Stimulated activated CD4-positive, alpha-beta T cell treated with anti-CD3 and anti-CD28 coated beads, Interleukin-2, amount 100 ng/mL, for 24 hours (primary cell): Measurements from ENCODE around the gene PIEZO2.

ENCODE experiments used
- DNase-seq, 2 donors: peaks; one replicate each; pipeline ENCODE4 v3.0.0-alpha.2; 2020

PIEZO2 gene

DNA sequence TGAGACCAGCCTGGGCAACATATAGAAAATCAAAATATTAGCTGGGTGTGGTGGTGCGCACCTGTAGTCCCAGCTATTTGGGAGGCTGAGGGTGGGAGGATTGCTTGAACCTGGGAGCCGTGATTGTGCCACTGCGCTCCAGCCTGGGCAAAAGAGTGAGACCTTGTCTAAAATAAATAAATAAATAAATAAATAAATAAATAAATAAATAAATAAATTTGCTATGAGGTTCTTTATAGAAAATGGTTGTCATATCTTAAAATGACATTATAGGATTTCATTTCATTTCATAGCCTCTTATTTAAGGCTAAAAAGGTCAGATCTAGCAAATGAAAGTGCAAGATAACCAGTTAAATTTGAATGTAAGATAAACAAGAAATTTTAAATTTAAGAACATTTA, 430.6 kb downstream of the PIEZO2 start:
- DNase-seq, result no peak

DNA sequence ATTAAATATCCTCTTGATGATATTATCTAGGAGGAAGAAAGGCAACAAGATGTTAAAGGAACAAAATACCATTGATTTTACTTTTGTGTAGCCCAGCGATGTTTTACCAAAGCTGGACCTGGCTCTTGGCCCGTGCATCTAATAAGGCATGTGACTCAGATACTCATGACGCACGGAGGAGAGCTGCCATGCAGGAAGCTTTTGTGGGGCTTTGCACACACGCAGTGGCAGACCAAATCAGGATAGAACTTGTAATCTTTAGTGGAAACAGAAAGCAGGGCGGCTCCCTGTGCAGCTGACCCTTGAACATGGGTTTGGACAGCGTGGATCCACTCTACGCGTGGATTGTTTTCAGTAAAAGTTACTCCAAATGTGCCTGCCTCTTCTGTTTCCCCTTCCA, 433.6 kb downstream of the PIEZO2 start:
- DNase-seq, result no peak

DNA sequence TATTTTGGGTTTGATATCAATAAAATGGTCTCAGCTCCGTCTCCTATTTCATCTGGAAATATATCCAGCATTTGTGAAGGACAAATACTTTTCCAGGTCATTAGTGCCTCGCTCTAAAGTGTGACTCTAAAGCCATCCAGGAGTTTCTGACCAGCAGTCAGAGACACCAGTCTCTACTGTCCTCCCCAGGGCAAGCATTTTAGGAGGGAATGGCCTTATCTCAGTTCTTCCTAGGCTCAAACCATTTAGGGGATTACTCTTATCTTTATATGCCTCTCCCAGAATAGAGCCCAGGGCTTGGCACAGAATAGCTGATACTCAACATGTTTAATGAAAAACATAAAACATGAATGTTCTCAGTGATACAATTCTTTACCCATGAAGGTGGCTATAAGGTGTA, 436.0 kb downstream of the PIEZO2 start:
- no peak for DNase-seq

DNA sequence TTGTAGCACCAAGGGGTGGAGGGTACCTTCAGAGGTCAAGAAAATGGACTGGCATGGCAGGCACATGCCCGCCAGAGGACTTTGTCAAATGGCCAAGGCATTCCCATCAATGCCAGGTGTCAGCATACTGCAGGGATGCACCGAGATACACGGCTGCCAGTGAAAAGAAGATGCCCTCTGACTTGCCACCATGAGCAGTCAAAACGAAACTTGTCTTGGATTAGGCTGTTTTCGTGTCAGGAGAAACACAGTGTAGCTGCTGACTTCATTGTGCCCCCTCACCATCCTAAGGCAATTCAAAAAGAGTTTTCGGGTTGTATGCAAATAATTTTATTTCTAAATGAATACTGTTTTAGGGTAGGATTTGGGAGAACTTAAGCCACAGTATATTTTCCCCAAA, 442.1 kb downstream of the PIEZO2 start:
- DNase-seq, result no peak

DNA sequence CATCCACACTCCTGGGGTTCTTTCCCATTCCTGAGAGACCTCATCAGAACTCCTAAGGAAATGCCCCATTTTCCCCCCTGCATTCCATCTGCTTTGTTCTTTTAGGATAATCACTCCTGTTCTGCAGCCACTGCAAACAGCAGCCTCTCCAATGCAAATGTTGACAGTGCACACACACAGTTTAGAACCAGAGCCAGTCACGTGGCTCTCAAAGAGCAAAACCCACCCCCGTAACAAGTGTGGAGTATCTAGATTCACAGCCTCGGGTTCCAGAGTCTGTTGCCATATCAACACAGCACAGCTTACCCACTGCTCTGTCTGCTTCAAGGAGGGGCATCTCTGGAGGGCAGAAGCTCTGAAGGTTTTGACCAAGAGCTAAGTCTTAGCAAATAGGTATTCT, 443.6 kb downstream of the PIEZO2 start:
- DNase-seq, result no peak

DNA sequence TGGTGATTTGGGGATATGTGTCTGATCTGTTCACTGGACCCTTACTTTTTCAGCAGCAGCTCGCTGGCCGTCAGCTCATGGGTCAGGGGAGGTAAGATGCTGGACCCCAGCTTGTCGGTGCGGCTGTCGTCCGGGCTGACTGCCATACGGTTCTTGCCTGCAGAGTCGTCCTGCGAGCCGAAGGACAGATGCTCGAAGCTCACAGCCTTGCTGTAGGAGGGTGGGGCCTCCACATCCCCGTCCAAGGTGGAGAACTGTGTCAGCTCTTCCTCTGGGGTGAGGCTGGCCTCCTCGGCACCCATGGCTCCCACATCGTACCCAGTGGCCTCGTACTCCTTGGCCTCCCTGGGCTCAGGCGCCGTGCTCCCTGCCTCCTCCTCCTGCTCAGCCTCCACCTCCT, 444.1 kb downstream of the PIEZO2 start:
- no peak for DNase-seq

DNA sequence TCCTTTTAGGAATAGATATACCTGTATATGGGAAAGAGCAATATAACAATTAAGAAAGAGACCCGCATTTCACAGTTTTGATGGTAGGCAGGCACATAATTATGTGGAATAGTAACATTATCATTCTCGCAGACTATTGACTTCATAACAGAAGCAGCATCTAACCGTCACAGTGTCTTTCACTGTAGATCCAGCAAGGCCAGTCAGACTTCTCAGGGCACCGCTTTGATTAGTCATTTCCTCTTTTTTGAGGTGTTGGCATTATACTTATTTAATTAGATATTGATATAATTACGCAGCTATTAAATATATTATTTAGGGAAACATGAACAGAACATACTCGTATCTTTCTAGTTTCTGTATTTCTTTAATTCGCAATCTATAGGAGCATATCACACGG, 447.2 kb downstream of the PIEZO2 start:
- no peak for DNase-seq

DNA sequence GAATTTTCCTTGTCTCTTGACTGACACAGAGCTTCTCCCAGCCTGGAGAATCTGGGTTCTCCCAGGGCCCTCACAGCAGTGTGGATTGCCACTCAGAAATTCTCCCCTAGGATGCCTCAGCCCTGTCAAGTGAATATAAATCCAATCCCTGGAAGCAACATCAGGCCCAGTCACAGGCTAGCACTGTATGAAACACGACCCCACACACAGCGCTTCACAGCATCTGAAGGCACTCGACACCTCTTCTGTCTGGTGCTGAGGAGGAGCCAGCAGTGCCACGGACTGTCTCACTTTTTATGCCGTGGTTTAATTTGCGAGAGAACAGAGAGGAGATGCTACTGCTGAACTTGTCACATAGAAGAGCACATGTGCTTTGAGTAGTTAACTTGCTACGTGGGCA, 459.0 kb downstream of the PIEZO2 start:
- no peak for DNase-seq

DNA sequence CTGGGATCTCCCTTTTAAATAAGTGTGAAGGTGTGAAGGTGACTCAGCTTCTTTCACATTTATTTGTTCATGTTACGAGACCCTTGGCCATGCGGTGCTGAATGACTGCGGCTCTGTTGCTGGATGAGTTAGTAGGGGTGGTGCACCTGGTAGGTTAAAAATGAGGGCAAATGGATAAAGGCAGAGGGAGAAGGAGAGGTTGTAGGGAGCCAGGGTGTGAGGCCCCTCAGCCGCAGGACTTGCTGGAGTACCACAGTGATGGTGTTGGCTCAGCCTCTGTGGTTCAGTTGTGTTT, 459.4 kb downstream of the PIEZO2 start:
- DNase-seq, result no peak

DNA sequence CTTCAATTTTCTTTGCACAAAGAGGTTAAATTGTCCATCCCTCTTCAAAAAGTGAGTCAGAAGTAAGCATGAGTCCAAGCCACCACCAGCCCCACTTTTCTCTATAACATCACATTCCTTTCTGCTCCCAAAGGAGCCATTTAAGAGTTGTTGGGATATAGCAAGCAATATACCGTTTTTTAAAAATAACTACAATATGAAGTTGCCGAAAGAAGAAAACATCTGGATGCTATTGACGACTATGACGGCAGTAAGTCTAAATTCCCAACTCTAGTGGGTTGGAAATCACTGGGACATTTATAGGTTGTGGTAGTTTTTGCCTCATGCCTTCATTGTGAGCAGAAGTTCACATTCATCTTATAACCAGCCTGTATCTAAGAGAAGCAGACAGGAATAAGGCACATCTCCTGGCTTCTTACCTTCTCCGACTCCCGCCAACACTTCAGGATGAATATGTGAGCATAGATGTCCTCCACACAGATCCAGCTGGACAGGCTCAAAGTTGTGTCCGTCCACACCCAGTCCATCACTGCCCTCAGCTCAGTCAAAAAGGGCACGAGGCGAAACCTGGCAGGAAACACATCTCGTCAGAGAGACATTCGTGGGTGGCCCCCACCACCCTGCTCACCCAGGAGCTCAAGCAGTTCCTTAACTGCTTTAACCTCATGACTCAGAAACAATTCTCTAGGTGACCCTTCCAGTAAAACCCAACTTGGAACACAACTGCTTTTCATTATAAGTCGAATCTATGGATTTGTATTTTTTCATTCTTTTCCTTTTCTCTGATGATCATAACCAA, 459.9 kb downstream of the PIEZO2 start:
- DNase-seq, result no peak

DNA sequence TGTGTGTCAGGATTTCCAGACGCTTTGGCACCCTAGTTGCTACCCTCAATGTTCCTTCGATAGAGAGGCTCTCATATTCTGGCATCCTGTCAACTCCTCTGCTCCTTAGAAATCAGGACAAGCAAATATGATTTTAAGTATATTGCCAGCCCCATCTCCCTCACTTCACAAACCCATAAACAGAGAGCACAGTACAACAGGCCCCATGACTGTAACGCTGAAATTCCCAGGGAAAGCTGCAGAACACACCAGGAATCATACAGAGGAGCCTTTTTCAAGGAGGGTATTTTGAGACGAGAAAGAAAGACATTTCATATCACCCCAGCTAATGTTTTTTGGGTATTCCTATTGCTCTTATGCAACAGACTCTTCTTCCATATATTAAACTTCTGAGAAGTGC, 460.6 kb downstream of the PIEZO2 start:
- no peak for DNase-seq

DNA sequence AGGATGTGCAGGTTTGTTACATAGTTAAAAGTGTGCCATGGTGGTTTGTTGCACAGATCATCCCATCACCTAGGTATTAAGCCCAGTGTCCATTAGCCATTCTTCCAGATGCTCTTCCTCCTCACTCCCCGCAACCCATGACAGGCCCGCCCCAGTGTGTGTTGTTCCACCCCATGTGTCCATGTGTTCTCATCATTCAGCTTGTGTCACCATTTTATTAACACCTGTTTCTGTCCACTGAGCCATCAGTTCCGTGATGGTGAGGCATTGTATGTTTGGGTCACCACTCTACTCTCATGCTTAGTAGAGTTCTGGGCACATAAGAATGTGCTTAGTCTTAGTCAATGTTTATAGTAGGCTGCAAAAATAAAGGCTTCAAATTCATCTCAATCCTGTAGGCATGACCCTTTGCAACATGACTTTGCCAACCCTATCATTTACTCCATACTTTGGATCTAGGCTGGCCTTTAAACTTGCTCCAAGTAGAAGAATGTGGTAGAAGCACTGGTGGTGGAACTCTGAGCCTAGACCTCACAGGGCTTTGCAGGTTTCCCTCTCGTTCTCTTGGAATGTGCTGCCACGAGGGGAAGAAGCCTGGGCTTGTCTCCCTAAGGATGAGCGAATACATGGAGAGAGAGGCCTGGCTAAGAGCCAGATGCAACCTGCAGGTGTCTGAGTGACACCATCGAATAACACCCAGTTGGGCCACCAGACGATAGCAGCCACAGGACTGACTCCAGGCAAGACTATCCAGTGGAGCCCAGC, 462.0 kb downstream of the PIEZO2 start:
- no peak for DNase-seq

DNA sequence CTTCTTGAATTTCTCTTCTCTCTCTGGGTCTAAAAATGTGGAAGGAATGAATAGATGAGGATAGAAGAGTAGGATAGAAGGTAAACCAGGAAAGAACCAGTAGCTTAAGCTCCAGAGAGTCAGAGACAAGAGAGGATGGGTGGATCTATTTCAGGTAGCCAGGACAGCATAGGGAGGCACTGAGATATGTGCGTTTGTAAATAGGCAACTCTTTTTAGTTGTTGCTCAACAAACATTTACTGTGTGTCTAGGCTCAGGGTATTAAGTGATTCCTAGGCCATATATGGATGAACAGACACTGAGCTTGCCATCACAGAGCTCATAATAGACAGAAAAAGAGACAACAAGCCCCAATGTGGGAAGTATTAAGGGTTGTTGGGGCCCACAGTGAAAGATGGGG, 463.1 kb downstream of the PIEZO2 start:
- DNase-seq, result no peak

DNA sequence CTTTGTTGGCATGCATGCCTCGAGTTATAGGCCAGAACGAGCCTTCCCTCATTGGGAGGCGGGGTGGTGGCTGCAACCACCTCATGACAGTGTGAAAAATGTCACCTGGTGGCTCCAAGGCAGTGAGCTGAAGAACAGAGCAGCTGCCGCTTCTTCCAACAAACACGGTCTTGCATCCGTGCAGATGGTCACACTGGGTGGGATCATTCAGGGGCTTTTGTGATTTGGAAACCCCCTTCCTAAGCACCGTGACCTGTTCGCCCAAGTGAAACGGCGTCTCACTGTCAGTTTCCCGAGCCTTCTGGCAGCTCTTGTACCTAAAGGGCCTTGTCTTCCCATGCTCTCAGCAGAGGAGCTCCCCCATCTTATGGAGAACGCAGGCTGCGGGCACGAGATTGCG, 463.9 kb downstream of the PIEZO2 start:
- DNase-seq, result no peak

DNA sequence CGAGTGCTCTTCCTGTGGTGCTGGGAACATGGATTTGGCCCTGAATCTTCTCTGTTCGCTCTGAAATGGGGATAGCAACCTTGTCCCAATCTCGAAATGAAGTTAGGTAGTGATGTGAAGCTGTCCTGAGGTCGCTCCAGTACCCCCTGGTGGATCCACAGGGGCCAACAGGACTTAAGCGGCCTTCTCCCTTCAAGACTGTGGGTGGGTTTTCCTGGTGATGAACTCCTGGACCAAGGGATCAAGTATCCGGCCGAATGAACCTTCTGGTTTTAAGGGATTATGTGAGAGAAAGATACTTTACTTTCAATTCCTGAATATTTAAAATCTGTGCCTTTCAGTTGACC, 467.0 kb downstream of the PIEZO2 start:
- DNase-seq, result no peak

DNA sequence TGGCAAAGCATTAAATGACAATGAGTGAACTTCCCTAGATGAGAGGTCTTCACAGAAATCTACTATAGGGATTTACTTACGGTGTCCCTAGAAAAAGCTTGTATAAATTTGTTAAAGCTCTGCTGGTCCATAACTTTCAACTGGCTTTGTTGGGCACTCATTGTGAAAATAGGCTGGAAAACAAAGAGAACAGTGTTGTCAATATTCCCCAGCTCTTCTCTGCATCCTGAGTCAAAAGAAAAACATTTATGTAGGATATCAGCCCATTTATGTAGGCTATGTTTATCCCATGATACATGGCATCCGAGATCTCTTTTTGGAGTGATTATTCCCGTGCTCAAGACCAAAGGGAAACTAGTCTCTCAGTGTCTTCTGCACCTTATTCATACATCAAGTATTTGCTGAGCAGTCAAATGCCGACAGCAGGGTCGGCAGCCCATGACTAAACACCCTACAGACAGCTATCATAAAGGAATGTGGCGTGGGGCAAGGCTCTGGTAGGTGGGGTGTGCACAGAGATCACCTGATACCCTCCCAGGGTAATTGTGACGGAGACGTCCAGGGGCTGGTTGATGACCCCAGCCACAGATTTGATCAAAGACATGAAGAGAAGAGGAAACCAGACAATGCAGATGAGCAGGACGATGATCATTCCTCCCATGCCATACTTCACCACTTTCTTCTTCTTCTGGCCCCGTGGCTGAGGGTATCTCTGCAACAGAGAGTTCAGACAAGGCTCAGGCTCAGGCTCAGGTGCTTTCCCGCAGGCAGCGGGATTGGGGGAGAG, 467.6 kb downstream of the PIEZO2 start:
- DNase-seq, result no peak

DNA sequence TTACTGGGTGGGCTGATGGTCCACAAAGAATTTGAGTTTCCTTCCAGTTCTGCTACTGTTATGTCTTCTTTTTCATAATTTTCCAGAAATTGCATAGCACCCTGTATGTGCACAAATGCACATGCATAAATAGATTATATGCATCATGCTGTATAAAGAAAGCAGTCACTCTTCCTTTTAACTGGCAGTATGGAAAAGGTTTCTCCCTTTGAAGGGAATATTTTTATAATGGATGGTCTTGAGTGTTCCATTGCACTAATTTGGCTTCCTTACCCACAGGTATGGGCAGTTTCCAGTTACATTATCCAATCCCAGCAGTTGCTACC, 469.1 kb downstream of the PIEZO2 start:
- DNase-seq, result no peak

DNA sequence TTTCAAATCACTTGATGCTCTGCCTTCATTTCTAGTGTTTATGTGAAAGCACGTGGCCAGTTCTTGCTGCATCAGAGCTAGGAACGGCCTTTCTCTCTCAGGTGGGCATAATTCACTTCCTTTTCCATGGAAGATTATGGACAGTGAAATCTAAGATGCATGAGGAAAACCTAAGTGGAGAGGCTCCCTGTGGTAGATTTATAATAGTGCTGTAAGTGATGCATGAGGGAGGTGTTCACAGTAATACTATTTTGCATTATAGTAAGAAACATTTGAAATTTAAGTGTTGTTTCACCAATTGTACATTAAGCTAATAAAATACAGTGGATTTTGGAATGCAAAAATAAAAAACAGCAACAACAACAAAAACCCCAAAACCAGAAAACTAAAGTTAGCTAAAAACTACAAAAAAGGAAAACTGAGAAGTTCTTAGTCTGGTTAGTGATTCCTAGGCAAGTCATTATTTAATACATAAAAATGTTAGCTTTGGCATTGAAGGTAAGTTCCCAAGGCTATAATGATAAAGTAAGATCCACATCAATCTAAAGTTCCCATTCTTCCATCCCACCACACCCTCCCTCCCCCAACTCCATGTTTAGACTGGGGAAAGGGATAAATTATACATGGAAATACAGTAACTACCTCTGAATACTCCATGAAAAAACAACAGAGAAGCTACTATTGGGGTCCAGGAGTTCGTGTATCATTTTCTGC, 469.7 kb downstream of the PIEZO2 start:
- DNase-seq, result no peak

DNA sequence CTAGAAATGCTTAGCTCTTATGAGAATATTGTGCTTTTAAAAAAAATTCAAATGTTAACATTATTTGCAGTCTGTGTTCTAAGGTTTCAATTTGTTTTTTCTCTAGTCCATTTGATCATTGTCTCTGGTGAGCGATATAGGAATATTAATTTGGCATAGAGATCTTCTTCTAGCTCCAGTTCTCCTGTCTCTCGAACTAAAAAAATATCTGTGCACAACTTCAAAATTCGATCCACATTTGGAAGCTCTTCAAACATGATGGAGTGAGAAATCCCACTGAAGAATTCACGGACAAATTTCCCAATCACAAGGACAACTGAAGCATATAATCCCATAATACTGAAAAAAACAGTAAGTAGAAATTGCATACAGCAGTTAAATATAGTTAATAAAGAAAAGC, 477.9 kb downstream of the PIEZO2 start:
- no peak for DNase-seq

DNA sequence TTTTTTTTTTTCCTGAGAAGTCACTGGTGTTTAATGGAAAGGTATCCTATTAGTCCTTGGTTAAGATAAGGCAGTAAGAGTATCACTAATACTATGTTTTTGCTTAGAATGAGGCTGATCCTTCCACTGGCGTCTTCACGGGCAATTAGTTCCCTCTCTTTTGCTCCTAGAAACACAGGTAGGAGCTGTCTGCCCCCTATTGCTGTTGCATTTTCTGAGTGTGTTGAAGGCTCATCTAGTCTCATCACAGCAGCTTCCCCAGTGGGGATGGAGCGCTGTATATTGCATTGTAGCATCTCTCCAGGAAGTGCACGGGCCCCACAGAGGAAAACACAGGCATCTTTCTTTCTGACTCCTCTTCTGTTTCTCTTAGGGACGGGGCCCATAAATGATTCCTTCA, 478.5 kb downstream of the PIEZO2 start:
- DNase-seq, result no peak

DNA sequence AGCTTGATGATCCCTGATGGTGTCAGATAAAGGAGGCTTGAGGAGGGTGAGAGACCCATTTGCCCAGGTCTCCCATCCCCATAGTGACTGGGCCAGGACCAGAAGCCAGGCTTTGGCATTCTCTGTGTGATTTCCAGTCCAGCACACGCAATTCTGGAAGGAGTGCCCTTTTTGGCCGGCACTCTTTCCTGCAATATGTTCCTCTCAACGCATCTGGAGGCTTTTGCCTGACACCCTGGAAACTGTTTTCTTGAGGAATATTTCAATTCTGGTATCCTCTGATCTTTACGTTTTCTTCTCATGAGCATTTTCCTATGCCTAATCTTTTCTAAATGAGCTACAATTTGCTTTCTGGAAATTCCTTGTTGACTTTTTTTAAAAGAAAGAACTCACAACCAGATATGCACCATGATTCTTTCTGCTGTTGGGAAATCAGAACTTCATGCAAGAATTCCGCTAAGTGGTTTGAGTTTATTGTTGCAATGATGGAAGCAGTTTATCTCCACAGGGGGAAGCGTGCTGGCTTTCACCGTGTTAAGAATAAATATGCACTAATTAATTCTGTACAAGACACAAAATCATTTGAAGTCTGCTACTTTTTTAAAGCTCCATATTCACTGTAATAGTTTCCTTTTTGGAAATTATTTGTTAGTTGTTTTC, 479.8 kb downstream of the PIEZO2 start:
- no peak for DNase-seq

DNA sequence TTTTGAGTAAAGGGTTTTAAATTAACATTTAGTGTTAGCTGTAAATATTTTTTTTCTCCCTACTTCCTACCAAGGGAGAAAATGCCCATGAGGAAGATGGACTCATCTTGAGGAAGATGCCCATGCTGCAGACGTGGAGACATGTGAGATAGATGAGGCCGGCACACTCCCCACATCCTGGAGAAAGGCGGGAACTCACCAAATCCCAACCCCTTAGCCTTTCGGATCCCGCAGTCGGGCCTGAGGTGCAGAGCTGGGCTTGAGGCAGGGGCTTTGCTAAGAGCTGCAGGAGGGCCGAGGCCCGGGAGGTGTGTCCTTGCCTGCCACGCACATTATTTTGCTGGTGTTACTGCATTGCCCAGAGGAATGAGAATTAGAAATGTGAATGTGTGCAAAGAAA, 485.6 kb downstream of the PIEZO2 start:
- DNase-seq, result no peak

DNA sequence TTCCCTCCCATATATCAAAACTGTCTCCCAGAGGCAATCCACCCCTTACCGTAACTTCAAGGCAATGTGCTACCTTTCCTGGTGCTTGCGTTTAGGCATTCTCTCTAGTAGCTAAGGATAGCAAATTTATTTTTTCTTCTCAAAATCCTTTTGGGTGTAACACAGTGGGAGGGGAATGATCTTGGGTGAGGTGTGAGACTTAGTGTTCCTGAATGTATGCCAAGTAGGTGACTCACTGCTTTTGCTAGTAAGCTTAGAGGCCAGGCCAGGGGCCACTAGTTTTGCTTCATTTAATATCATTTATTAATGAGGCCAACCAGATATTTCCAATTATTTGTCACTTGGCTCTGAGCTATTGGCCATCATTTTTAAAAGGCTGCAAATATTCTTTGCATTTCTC, 488.1 kb downstream of the PIEZO2 start:
- DNase-seq, result no peak
